ENCODE results near the gene ASXL2. TPM values are rescaled to one million over a fixed set of nuclear protein-coding genes. Genes with fewer than 3 reads are reported as not detected.

ASXL2 gene
- total and polyA plus RNA-seq, 2 of the 13 experiments (the other 11 are each of a cell fraction or from before 2014, with no cell fraction given) = 12.1 to 19.2 TPM

DNA sequence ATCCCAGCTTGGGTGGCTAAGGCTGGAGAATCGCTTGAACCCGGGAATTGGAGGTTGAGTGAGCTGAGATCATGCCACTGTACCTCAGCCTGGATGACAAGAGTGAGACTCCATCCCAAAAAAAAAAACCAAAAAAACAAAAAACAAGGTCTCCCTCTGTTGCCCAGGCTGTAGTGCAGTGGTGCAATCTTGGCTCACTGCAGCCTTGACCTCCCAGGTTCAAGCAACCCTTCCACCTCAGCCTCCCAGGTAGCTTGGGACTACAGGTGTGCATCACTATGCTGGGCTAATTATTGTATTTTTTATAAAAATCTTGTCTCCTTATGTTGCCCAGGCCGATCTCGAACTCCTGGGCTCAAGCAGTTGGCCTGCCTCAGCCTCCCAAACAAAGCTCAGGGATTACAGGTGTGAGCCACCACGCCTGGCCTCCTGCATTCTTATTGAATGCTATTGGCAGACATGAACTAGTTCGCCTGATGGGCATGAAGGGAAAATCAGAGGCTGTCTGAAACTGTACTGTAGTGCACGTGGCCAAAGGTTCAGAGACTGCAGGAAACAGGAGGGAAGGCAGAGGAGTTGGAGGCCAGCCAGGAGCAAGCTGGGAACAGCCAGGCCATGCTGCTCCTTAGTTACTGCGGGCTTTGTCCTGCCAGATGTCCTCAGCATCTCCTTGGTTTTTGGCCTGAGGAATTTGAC lies 16.0 kb upstream of the ASXL2 start (continued):
- TF ChIP-seq, protein P1, sequence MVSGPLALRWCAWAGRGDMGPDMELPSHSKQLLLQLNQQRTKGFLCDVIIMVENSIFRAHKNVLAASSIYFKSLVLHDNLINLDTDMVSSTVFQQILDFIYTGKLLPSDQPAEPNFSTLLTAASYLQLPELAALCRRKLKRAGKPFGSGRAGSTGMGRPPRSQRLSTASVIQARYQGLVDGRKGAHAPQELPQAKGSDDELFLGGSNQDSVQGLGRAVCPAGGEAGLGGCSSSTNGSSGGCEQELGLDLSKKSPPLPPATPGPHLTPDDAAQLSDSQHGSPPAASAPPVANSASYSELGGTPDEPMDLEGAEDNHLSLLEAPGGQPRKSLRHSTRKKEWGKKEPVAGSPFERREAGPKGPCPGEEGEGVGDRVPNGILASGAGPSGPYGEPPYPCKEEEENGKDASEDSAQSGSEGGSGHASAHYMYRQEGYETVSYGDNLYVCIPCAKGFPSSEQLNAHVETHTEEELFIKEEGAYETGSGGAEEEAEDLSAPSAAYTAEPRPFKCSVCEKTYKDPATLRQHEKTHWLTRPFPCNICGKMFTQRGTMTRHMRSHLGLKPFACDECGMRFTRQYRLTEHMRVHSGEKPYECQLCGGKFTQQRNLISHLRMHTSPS (CRISPR knock-in tag; IDR thresholded peaks at IDR 0.05; ENCODE audit: low read depth) = 0 out of 2 replicates have a peak, but pooled peaks have one; percentile 23
- TF ChIP-seq, protein P2, sequence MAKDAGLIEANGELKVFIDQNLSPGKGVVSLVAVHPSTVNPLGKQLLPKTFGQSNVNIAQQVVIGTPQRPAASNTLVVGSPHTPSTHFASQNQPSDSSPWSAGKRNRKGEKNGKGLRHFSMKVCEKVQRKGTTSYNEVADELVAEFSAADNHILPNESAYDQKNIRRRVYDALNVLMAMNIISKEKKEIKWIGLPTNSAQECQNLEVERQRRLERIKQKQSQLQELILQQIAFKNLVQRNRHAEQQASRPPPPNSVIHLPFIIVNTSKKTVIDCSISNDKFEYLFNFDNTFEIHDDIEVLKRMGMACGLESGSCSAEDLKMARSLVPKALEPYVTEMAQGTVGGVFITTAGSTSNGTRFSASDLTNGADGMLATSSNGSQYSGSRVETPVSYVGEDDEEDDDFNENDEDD (CRISPR knock-in tag; IDR thresholded peaks at IDR 0.05; ENCODE audit: borderline replicate concordance) = peak; percentile 95
- TF ChIP-seq MYC (CRISPR knock-in tag; IDR thresholded peaks at IDR 0.05; ENCODE audit: borderline replicate concordance) (peak; percentile 88; the same call in 1 of the 2 replicates), KLF9 (CRISPR knock-in tag; IDR thresholded peaks at IDR 0.05; ENCODE audit: low read depth) (0 out of 2 replicates have a peak, but pooled peaks have one; percentile 46), RCOR2 (CRISPR knock-in tag; IDR thresholded peaks at IDR 0.05) (peak; percentile 53), CREB1 (IDR thresholded peaks at IDR 0.05) (no peak), CREB1 (CRISPR knock-in tag; IDR thresholded peaks at IDR 0.05) (no peak), RXRB (CRISPR knock-in tag; IDR thresholded peaks at IDR 0.05; ENCODE audit: borderline replicate concordance) (peak; percentile 66; the same call in 1 of the 2 replicates), ZSCAN9 (CRISPR knock-in tag; IDR thresholded peaks at IDR 0.05; ENCODE audit: borderline replicate concordance) (peak; percentile 83; the same call in 1 of the 2 replicates), ZNF766 (CRISPR knock-in tag; IDR thresholded peaks at IDR 0.05; ENCODE audit: borderline replicate concordance) (0 out of 2 replicates have a peak, but pooled peaks have one; percentile 36), SP1 (IDR thresholded peaks at IDR 0.05) (no peak), SP1 (CRISPR knock-in tag; IDR thresholded peaks at IDR 0.05) (no peak), KDM1A (CRISPR knock-in tag; IDR thresholded peaks at IDR 0.05) (0 out of 2 replicates have a peak, but pooled peaks have one; percentile 68), ZNF605 (CRISPR knock-in tag; IDR thresholded peaks at IDR 0.05) (peak; percentile 72; the same call in 1 of the 2 replicates), PTBP1 (IDR thresholded peaks at IDR 0.05; ENCODE audit: low read depth, low read length, poor library complexity, severe bottlenecking) (no peak), RARA (CRISPR knock-in tag; IDR thresholded peaks at IDR 0.05) (peak; percentile 40; the same call in 1 of the 2 replicates), GLI4 (CRISPR knock-in tag; IDR thresholded peaks at IDR 0.05; ENCODE audit: borderline replicate concordance) (0 out of 2 replicates have a peak, but pooled peaks have one; percentile 36), SRSF1 (optimal IDR thresholded peaks at IDR 0.05; ENCODE audit: low read depth, low read length) (no peak), PHF5A (CRISPR knock-in tag; IDR thresholded peaks at IDR 0.05; ENCODE audit: low read depth, unreplicated experiment) (no peak)
- TF ChIP-seq, protein P3, sequence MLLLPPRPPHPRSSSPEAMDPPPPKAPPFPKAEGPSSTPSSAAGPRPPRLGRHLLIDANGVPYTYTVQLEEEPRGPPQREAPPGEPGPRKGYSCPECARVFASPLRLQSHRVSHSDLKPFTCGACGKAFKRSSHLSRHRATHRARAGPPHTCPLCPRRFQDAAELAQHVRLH (CRISPR knock-in tag; IDR thresholded peaks at IDR 0.05; ENCODE audit: borderline replicate concordance, low read depth) = peak; percentile 52; the same call in 1 of the 2 replicates
- TF ChIP-seq, protein P4, sequence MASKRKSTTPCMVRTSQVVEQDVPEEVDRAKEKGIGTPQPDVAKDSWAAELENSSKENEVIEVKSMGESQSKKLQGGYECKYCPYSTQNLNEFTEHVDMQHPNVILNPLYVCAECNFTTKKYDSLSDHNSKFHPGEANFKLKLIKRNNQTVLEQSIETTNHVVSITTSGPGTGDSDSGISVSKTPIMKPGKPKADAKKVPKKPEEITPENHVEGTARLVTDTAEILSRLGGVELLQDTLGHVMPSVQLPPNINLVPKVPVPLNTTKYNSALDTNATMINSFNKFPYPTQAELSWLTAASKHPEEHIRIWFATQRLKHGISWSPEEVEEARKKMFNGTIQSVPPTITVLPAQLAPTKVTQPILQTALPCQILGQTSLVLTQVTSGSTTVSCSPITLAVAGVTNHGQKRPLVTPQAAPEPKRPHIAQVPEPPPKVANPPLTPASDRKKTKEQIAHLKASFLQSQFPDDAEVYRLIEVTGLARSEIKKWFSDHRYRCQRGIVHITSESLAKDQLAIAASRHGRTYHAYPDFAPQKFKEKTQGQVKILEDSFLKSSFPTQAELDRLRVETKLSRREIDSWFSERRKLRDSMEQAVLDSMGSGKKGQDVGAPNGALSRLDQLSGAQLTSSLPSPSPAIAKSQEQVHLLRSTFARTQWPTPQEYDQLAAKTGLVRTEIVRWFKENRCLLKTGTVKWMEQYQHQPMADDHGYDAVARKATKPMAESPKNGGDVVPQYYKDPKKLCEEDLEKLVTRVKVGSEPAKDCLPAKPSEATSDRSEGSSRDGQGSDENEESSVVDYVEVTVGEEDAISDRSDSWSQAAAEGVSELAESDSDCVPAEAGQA (IDR thresholded peaks at IDR 0.05; ENCODE audit: low read depth) = 0 out of 2 replicates have a peak, but pooled peaks have one; percentile 39
- TF ChIP-seq, protein P4 (CRISPR knock-in tag; IDR thresholded peaks at IDR 0.05; ENCODE audit: borderline replicate concordance) = no peak
